PFSK-1 (cell line): ENCODE measurements around the gene KCNJ6.

Source experiments
- FOXP2 ChIP-seq: optimal IDR thresholded peaks from 2 replicates; pipeline ENCODE3; 2011; ENCODE audit warnings: borderline replicate concordance, control low read depth, inconsistent platforms; ENCODE audit not compliant: insufficient read depth; ENCODE audit errors: extremely low read length, extremely low read depth
- POLR2AphosphoS5 ChIP-seq: IDR thresholded peaks from 2 replicates; pipeline ENCODE4 v1.6.1; 2012; ENCODE audit warnings: low read depth, mild to moderate bottlenecking, control low read depth, low read length, moderate library complexity
- REST ChIP-seq, 2 experiments: IDR thresholded peaks; 2 replicates each; pipeline versions ENCODE4 v1.6.1 to v1.8.0; 2011 to 2012; ENCODE audit warnings: low read depth in 2 of 2, low read length in 2 of 2, control low read depth in 1 of 2, inconsistent platforms in 1 of 2, mild to moderate bottlenecking in 1 of 2, moderate library complexity in 1 of 2; ENCODE audit not compliant: insufficient read depth in 1 of 2
- SIN3A ChIP-seq: IDR thresholded peaks from 2 replicates; pipeline ENCODE4 v1.6.1; 2012; ENCODE audit warnings: mild to moderate bottlenecking, low read length, moderate library complexity, borderline replicate concordance; ENCODE audit not compliant: insufficient read depth
- TAF1 ChIP-seq: IDR thresholded peaks from 2 replicates; pipeline ENCODE4 v1.6.1; 2012; ENCODE audit warnings: low read length, control low read depth, borderline replicate concordance; ENCODE audit not compliant: insufficient read depth

KCNJ6 gene

GRCh38 chr21:37620401-37620800, 295.9 kb downstream of the KCNJ6 start:
- TF ChIP-seq POLR2AphosphoS5, result no peak

- TF ChIP-seq REST (IDR thresholded peaks at IDR 0.05; ENCODE audit: insufficient read depth in 1 of 2, low read depth in 2 of 2, low read length in 2 of 2) (no peak), SIN3A (no peak), TAF1 (no peak), FOXP2 (no peak), POLR2AphosphoS5 (no peak)
Measured at GRCh38 chr21:37619464-37619974, 296.7 kb downstream of the KCNJ6 start.

- TF ChIP-seq REST (IDR thresholded peaks at IDR 0.05; ENCODE audit: insufficient read depth in 1 of 2, low read depth in 2 of 2, low read length in 2 of 2), result no peak
- no peak for TF ChIP-seq SIN3A
- no peak for TF ChIP-seq POLR2AphosphoS5
- no peak for TF ChIP-seq TAF1
Measured at GRCh38 chr21:37618081-37618480, 298.2 kb downstream of the KCNJ6 start.

GRCh38 chr21:37615962-37616361, 300.3 kb downstream of the KCNJ6 start:
- TF ChIP-seq SIN3A (no peak), REST (IDR thresholded peaks at IDR 0.05; ENCODE audit: insufficient read depth in 1 of 2, low read depth in 2 of 2, low read length in 2 of 2) (no peak), TAF1 (no peak), FOXP2 (no peak), POLR2AphosphoS5 (no peak)

- TF ChIP-seq TAF1 (no peak), REST (IDR thresholded peaks at IDR 0.05; ENCODE audit: insufficient read depth in 1 of 2, low read depth in 2 of 2, low read length in 2 of 2) (no peak), SIN3A (no peak), FOXP2 (no peak), POLR2AphosphoS5 (no peak)
Measured at GRCh38 chr21:37614351-37614875, 301.8 kb downstream of the KCNJ6 start.
